HS-27A (cell line): Measurements from ENCODE around the gene CBX7.
A peak's percentile ranks its signal among the peaks of the same experiment; 100 is the strongest.

Experiments used
- DNase-seq: peaks from one replicate; pipeline ENCODE4 v3.0.0-alpha.2; 2012; ENCODE audit warnings: low read depth, missing footprints

The CBX7 gene

DNA sequence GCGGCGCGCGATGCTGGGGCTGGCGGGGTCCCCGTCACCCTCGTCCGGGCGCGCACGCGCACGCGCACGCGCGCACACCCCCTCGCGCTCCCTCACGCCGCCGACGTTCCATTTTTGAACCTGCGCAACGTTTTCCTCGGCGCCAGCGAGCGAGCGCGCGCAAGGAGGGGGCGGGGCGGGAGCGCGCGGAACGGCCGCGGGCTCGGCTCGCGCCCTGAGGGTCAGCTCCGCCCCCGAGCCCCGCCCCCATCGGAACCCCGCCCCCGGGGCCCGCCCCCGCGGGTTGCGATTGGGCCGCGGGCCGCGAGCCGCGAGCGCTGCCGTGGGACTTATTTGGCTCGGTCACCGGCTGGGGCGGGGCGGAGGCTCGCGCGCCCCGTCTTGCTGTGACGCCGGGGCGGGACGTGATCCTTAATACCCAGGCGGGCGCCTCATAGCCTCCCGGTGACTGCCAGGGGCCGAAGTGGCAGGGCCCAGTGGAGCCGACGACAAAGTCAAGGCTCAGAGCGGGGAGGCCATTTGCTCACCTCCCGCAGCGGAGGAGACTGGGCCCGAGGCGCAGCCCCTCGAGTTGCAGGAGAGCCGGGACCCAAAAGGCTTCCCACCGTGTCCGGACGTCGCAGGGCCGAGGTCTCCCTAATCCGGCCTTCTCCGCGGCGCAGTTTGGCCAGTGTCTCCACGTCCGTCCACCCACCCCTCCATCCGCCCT lies at the start of gene CBX7:
TSS of gene CBX7 (minus strand) at position 170 of the 709 bp plus-strand sequence. CDS start 236 bp downstream, outside the sequence.
- DNase-seq, result peak; percentile 56

DNA sequence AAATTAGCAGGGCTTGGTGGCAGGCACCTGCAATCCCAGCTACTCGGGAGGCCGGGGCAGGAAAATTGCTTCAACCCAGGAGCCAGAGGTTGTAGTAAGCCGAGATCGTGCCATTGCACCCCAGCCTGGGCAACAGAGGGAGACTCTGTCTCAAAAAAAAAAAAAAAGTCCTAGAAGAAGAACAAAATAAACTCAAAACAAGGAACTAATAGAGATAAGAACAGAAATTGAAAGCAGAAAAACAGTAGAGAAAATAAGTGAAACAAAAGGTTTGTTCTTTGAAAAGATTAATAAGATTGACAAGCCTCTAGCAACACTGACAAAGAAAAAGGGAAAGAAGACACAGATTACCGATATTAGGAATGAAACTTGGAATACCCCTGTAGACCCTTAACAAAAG lies 45.1 kb upstream of the CBX7 start:
- DNase-seq, result no peak

DNA sequence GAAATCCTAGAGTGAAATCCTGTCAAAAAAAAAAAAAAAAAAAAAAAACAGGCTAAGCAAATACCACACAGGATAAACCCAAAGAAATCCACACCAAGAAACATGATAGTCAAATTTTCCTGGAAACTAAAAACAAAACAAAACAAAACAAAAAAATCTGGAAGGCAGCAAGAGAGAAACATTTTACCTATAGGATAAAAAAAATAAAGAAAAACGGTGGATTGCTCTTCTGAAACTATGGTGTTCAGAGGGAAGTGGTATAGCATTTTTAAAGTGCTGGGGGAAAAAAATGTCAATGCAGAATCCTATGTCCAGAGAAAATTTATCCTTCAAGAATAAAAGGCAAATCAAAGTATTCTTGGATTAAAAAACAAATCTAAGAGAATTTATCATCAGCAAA lies 41.6 kb upstream of the CBX7 start:
- no peak for DNase-seq

DNA sequence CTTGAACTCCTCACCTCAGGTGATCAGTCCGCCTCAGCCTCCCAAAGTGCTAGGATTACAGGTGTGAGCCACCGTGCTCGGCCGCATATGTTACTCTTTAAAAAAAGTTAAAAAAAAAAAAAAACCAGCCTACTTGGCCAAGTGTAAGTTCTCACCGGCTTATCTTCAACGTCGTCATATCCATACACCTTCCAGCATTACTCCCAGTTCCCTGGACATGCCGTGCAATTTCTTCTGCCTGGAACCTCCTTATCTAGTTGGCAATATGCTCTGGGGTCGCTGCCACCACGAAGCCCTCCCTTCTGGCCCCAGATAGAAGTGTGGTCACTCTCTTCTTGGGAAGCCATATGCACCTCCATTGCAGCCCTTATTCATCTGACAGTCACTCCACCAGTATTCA lies 36.3 kb upstream of the CBX7 start:
- no peak for DNase-seq

DNA sequence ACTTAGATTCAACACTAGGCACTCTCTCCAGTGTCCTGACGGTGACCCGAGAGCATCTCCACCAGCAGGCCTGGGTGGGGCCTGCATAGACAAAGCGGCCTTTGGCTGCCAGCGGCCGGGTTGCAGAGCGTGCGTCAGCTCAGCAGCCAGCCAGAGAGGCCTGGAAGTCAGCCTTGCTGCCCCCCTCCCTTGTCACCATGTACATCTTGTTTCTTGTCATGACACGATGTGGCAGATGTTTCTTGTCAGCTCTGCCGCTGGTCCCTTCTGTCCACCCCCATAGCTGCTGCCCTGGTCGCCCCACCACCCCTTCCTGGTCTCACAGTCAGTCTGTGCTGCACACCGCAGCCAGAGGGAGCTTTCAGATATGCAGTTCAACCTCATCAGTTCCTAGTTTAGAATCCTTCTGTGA lies 33.1 kb upstream of the CBX7 start:
- DNase-seq, result no peak

DNA sequence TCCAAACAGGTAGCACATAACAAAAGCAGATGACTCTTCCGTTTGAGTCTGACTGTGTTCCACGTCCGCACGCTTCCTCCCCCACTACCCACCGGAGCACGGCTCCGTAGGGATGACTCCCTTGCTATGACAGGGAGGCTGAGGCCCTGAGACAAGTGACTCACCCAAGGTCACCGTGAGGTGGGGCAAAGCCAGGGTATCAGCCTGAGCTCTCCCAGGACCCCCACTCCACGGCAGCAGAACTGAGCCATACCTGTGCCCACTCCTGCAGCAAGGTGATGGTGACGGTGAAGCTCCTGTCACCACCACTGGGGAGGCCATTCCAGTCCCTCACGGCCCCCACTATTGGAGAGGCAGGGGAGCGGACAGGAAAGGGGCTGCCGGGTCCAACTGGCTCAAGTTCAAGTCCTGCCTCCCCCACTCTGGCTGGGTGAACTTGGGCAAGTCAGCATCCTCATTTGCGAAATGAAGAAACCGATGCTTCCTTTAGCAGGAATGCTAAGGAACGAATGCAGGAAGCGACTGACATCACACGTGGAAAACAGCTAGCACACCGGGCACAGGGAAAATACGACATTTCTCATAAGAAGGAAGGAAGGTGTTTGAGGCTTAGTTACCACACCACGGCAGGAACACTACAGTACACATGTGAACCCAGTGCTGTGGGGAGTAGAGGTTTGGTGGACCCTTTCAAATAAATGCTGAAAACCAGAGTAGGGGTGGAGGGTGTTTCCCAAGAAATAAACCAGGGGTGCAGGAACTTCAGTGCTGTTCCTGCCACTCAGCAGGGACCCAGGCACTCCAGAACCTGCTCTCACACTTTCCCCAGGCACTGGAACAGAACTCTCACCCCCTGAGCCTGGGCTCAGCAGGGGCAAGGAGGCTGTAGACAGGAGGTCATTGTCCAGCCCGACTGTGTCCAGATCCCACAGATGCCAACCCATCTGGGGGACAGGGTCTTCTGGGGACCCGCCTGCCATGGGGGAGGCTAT lies 32.4 kb upstream of the CBX7 start:
- no peak for DNase-seq

DNA sequence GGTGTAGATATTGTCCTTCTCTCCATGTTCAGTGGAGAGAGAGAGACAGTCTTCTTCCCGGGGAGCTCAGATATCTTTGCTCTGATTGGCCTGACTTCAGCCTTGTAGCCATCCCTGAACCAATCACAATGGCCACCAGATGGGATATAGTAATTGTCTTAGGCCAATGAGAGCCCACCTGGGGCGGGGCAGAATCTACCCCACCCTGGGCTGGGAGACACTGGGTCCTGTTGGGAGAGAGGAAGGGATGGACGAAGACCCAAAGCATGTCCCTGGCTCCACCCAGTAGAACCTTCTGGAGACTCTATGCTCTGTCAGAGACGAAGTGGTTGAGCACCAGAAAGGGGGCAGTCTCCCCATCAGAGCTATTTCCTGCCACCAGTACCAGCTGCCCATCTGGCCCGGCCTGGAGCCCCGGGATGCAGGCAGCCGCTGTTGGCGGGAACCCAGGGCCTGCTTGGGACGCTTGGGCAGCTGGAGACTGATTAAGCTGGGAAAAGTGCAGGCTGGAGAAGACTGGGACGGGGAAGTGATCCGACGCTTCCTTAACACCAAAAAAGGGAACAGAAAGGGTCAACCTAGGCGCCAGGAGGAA lies 31.6 kb upstream of the CBX7 start:
- no peak for DNase-seq

DNA sequence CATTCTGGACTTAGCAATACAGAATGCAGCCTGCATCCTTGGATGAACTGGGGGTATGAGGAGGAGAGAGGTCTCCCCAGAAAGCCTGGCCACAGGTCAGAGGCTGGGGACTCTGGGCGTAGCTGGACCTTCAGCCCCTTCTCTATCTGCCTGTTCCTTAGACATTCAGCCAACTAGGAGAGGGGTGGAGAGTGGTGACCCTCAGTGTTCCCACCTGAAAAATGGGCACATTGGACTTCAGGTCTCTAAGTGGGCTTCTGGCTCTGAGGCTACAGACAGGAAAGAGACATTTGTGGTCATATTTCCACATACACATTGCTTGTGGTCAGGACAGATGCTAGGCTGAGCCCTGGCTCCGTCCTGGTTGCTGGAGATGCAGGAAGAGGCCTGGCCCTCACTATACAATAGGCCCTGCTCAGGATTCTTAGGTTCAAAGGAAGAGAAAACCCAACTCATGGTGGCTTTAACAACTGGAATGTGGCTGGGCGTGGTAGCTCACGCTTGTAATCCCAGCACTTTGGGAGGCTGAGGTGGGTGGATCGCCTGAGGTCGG lies 30.1 kb upstream of the CBX7 start:
- no peak for DNase-seq

DNA sequence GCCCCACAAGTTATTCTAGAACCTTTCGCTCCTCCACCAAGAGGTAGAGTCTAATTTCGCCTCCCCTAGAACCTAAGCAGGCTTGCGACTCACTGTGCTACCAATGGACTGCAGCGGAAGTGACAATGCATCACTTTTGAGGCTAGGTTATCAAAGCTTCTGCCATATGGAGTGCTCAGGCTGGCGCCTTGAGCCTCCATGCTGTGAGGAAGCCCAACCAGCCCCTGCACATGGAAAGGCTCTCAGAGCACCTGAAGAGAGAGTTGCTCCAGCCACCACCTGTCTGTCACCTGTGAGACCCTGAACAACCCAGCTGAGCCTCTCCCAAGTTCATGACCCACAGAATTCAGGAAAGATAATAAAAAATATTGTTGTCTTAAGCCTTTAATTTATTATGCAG lies 29.3 kb upstream of the CBX7 start:
- DNase-seq, result no peak

DNA sequence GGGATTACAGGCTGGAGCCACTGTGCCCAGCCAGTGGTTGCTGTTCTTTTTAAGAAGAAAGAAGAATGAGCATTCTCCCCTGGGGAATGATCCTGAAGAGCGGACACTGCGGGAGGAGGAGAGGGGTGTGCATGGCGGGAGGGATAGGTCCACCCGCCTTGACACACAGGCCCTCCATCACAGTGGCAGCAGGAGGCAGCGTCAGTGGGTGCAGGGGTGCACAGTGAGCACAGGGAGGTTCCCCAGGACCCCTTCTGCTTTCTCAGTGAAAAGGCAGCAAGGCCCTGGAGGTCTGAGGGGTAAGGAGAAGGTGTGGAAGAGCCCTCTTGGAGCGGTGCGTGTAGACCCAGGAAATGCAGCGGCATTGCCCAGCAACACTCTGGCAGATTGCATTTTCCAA lies 28.9 kb upstream of the CBX7 start:
- no peak for DNase-seq

DNA sequence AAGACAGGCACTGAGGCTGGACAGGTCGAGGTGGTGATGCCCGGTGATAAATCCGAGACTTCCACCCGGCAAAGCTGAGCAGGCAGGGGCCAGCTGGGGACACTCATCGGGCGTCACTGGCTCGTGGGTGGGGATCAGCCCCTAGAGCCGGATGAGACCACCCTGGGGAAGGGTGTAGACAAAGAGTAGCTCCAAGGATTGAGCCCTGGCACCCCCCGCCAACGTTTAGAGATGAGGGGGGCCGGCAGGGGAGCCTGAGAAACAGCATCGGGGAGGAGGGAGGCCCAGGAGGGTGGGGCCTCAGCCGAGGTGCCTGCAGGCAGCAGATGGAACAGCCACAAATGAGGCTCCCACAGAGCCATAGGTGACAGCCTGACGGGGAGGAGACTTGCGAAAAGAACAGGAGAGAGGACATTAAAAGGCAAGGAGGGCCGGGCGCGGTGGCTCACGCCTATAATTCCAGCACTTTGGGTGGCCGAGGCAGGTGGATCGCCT lies 27.4 kb upstream of the CBX7 start:
- no peak for DNase-seq

DNA sequence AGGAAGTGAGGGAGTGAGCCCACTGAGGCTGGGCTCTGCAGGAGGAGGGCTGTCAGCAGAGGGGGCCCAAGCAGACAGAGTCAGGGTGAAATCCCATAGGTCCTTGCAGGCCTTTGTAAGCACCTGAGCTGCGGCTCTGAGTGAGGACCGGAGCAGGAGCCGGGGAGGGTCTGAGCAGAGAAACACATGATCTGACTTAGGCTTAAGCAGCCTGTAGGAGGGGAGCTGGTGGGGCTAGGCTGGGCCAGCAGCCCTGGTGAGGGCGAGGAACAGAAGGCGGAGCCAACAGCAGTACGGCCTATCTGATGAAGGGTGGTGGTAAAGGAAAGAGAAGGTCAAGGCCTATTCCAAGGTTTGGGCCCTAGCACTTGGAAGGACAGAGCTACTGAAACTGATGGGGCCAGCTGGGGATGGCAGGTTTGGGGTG lies 26.9 kb upstream of the CBX7 start:
- DNase-seq, result no peak

DNA sequence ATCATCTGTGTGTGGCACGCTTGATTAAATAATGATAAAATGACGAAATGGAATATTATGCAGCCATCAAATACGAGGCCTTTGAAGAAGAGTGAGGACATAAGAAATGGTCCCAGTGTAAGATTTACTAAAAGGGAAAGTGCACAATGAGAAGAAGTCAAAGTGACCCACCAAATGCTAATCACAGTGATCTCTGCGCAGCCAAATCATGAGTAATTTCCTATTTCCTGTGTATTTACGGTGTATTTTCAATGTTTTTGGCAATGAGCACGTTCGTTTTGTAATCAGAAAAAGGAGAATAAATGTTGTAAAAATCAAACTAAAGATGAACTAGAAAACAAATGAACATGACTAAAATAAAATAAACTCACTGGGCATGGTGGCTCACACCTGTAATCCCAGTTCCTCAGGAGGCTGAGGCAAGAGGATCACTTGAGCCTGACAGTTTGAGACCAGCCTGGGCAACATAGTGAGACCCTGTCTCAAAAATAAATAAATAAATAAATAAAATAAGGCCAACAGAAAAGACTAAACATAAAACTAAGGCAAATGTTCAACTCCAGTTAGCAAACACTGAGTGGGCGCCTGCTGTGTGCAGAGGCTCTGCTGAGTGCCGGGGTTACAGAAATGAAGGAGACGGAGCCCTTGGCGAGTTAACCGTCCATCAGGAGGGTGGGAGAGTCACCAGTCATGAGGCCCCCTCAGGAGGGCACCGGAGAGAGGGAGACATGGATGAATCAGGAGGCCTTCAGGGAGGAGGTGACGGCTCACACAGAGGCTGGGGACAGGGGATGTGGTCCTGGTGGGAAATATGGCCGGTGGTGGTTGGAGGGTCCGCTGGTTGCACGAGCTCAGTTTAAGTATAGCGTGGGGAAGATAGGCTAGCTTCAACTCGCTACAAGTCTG lies 26.0 kb upstream of the CBX7 start:
- no peak for DNase-seq

DNA sequence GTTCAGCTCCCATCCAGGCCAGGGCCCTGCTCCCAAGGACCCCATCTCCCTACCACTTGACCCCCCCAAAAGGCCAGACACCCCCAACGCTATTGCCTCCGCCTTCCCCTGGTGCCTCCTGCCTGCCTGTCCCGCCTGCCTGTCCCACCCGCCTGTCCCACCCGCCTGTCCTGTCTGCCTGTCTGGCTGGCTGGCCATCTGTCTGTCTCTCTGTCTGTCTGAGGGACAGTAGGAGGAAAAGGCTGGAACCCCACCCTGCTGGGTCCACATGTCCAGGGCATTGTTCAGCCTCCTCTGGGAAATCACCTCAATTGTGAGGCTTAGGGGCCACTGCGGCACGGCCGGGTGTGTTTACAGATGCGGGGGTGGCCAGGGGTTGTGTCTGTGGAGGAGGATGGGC lies 25.3 kb upstream of the CBX7 start:
- DNase-seq, result no peak

DNA sequence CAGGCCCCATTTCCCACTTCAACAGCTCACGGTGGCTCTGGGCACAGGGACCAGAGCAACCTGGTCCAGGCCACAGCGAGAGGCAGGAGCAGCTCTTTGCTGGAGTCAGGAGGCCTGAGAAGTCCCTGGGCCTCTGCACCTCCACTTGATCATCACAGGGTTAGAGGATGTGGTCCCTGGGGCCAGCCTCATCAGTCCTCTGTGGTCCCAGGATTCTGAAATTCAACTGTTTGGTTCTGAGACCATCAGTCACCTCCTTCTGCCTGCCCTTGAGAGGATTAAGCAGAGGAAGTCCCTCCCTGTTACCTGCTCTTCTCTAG lies 24.9 kb upstream of the CBX7 start:
- no peak for DNase-seq

DNA sequence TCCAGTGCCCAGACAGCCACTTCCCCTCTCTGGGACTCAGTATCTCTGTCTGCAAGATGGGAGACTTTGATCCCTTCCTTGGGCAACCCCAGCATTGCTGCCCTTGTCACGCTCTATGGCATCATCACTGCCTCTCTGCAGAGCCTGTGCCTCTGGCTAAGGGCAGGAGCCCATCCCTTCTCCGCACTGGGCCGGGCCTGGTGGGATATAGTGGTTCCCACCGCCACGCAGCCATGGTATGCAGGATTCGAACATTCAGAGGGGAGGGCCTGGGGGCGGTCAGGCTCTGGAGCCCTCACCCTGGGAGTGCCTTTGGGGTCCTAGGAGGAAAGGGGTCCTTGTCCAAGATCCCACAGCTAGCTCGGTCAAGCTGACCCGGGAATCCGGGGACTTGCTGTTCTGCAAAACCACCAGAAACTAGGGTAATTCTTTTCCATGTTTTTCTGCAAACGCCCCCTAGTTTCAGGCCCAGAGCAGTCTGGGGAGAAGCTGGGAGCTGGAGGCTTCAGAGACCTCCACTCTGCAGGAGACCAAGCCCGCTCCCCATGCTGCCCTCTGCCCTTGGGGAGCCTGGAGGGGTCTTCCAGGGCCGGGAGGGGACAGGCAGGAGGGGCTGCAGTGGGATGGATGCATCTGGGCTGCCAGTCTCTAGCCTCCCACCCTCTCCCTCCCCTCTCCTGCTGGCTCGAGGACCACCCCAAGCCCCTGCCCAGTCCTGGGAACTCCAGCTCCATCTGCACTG lies 24.4 kb upstream of the CBX7 start:
- DNase-seq, result no peak

DNA sequence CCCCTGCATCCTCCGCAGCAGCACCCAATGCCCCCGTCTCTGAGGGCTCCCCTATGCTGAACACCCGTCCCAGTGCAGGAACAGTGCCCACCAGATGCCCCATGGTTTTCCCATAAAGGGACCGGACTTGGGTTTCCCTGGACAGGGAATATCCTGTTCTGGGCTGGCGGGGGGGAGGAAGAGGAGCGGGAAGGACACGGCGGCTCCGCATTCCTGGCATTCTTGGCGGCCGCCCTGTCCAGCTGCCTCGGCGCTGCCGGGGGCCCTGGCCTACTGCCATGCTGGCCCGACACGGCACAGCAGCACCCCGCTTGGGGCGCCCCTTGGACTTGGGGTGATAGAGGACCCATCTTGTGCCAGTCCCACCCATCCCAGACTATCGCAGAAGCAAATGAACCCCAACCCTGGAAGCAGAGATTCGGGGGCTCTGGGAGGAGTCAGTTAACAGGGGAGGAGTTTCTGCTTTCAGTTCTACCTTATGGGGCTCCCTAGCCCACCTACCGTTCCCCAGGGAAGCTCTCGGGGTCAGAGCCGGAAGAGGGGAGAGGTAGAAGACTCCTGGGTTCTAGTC lies 23.7 kb upstream of the CBX7 start:
- DNase-seq, result peak; percentile 68

DNA sequence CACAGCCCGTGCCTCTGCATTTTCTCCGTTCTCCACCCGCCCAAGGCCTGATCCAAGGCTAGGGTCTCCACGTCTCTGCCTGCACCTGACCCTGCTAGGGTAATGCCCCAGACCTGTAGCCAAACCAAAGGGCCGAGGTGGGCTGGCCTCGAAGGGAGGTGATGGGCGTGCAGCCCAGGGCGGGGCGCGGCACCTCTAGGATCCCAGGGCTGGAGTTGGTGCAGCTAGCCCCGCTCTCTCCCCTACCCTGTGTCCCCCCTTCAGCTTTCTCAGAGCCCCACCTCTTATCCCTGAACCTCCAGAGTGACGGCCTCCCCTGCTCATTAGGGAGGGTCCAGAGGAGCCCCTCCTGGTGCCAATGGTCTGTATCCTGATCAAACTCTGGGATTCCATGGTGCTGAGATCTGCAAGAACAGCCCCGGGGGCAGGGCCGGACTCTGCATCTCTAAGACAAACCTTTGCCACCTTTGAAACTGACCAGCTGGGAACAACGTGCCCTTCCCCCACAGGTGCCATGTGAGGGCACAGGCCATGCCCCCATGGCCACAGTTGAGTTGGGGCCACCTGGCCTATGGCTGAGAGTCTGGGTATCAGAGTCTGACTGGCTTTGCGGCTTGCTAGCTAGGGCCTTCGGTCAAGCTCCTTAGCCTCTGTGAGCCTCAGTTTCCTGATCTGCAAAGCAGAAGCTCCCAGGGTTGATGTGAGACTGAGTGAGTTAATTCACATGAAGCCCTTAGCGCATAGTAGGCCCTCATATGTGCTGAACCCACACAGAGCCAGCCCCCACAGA lies 23.1 kb upstream of the CBX7 start:
- DNase-seq, result peak; percentile 47
